ENCODE measurements around the gene RYR3. TPM values are rescaled to one million over a fixed set of nuclear protein-coding genes. Genes with fewer than 3 reads are reported as not detected.

The RYR3 gene
- total RNA-seq, 1 donor from 2014 or later: not detected

- ChIA-PET CTCF (no interaction called here), POLR2A (no interaction called here)
- H3K27ac Mint-ChIP-seq: no peak overlapping the region
- no peaks in the 10 kb centered on the region for H3K4me1 Mint-ChIP-seq
- H3K4me3 Mint-ChIP-seq: no peak overlapping the region
- no peaks in the 10 kb centered on the region for H3K36me3 Mint-ChIP-seq (ENCODE audit: low read depth)
- TF ChIP-seq CTCF (IDR thresholded peaks at IDR 0.05): no peak
- peaks cover 4% of the 10 kb centered on the region for H3K9me3 Mint-ChIP-seq
- DNase-seq: no peak
- no peak for ATAC-seq (ENCODE audit: low read depth)
- H3K27me3 Mint-ChIP-seq: peaks cover 7% of the 10 kb centered on the region
- intact Hi-C loops (cut with micrococcal nuclease): no loop called here
These were observed 183.5 kb downstream of the RYR3 start for GRCh38 chr15:33494306-33494705.

GRCh38 chr15:33500432-33501195, 189.8 kb downstream of the RYR3 start:
- Mint-ChIP-seq H3K4me1 (no peaks in the 10 kb centered on the region), H3K4me3 (no peak overlapping the region), H3K27me3 (peaks cover 12% of the 10 kb centered on the region), H3K9me3 (no peaks in the 10 kb centered on the region), H3K27ac (no peak overlapping the region), H3K36me3 (ENCODE audit: low read depth) (no peaks in the 10 kb centered on the region)
- intact Hi-C loops (cut with micrococcal nuclease): no loop called here
- ATAC-seq (ENCODE audit: low read depth) (no peak), DNase-seq (no peak)
- ChIA-PET POLR2A (no interaction called here), CTCF (no interaction called here)
- TF ChIP-seq CTCF (IDR thresholded peaks at IDR 0.05): no peak

- Mint-ChIP-seq H3K9me3 (no peaks in the 10 kb centered on the region), H3K27me3 (peaks cover 8% of the 10 kb centered on the region), H3K36me3 (ENCODE audit: low read depth) (no peaks in the 10 kb centered on the region), H3K27ac (no peak overlapping the region), H3K4me3 (no peak overlapping the region), H3K4me1 (no peaks in the 10 kb centered on the region)
- POLR2A ChIA-PET: no interaction called here
- no peak for ATAC-seq (ENCODE audit: low read depth)
- DNase-seq: no peak
- intact Hi-C loops (cut with micrococcal nuclease): no loop called here
- TF ChIP-seq CTCF (IDR thresholded peaks at IDR 0.05): no peak
- CTCF ChIA-PET: no interaction called here
These were observed 192.9 kb downstream of the RYR3 start for GRCh38 chr15:33503681-33504080.

- Mint-ChIP-seq H3K4me1 (no peaks in the 10 kb centered on the region), H3K36me3 (ENCODE audit: low read depth) (no peaks in the 10 kb centered on the region), H3K4me3 (no peak overlapping the region), H3K27me3 (peaks cover 5% of the 10 kb centered on the region), H3K27ac (no peak overlapping the region), H3K9me3 (no peaks in the 10 kb centered on the region)
- CTCF ChIA-PET: no interaction called here
- ATAC-seq (ENCODE audit: low read depth): no peak
- TF ChIP-seq CTCF (IDR thresholded peaks at IDR 0.05): no peak
- intact Hi-C loops (cut with micrococcal nuclease): no loop called here
- POLR2A ChIA-PET: no interaction called here
- DNase-seq: no peak
These were observed 196.1 kb downstream of the RYR3 start for GRCh38 chr15:33506781-33507296.

GRCh38 chr15:33508703-33509102, 197.9 kb downstream of the RYR3 start:
- Mint-ChIP-seq H3K9me3 (no peaks in the 10 kb centered on the region), H3K36me3 (ENCODE audit: low read depth) (no peaks in the 10 kb centered on the region), H3K27me3 (peaks cover 6% of the 10 kb centered on the region), H3K4me1 (no peaks in the 10 kb centered on the region), H3K27ac (no peak overlapping the region), H3K4me3 (no peak overlapping the region)
- ATAC-seq (ENCODE audit: low read depth) (no peak), DNase-seq (no peak)
- POLR2A ChIA-PET: no interaction called here
- intact Hi-C loops (cut with micrococcal nuclease): no loop called here
- CTCF ChIA-PET: no interaction called here
- no peak for TF ChIP-seq CTCF (IDR thresholded peaks at IDR 0.05)

Data from activated B cell treated with CpG ODN at 0.5 μM for 24 hours (primary cell).